ENCODE measurements around the gene KIAA1143.

GRCh38 chr3:44805960-44806359 lies 44.5 kb upstream of the KIAA1143 start:
- no peak for TF ChIP-seq CTCF (IDR thresholded peaks at IDR 0.05)
- TF ChIP-seq POLR2A (IDR thresholded peaks at IDR 0.05): no peak
- no peak for TF ChIP-seq EP300 (IDR thresholded peaks at IDR 0.05)
